ENCODE measurements around the gene ACTR1B.
"Not testable (repeated sequence)": the region's sequence is repeated elsewhere in the genome, so short reads cannot be mapped to it uniquely, and the experiment has no call there.

DNA sequence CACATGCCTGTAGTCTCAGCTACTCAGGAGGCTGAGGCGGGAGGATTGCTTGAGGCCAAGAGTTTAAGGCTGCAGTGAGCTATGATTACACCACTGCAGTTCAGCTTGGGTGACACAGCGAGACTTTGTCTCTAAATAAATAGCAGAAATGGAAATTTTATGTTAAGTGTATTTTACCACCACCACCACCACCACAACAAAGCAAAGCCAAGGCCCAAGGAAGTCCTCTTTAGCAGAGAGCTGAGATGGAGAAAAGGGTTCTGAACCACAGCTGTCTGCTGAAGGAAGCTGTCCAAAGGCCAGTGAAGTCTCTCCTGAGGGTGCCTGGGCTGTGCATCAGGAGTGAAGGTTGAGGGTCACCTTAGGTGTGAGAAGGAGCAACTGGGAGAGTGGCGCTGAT, 23.4 kb upstream of the ACTR1B start:
- TF ChIP-seq, protein P1, sequence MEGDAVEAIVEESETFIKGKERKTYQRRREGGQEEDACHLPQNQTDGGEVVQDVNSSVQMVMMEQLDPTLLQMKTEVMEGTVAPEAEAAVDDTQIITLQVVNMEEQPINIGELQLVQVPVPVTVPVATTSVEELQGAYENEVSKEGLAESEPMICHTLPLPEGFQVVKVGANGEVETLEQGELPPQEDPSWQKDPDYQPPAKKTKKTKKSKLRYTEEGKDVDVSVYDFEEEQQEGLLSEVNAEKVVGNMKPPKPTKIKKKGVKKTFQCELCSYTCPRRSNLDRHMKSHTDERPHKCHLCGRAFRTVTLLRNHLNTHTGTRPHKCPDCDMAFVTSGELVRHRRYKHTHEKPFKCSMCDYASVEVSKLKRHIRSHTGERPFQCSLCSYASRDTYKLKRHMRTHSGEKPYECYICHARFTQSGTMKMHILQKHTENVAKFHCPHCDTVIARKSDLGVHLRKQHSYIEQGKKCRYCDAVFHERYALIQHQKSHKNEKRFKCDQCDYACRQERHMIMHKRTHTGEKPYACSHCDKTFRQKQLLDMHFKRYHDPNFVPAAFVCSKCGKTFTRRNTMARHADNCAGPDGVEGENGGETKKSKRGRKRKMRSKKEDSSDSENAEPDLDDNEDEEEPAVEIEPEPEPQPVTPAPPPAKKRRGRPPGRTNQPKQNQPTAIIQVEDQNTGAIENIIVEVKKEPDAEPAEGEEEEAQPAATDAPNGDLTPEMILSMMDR (IDR thresholded peaks at IDR 0.05; ENCODE audit: borderline replicate concordance, extremely low read depth, low read length, poor library complexity, severe bottlenecking): not testable (repeated sequence)
- TF ChIP-seq EZH2 (IDR thresholded peaks at IDR 0.05; ENCODE audit: borderline replicate concordance, low read depth, low read length, severe bottlenecking): not testable (repeated sequence)

Data from DND-41 (cell line).